HEK293 (cell line): ENCODE data around the gene SMIM26.
A peak's percentile ranks its signal among the peaks of the same experiment; 100 is the strongest.

Source experiments
- BCL11A ChIP-seq: fragments of 450-650 bp; formaldehyde crosslinking; IDR thresholded peaks from 2 replicates; pipeline ENCODE4 v1.5.1; 2016; ENCODE audit warnings: low read depth, missing biosample characterization, missing genetic modification characterization
- BCL11B ChIP-seq: fragments of 450-650 bp; formaldehyde crosslinking; IDR thresholded peaks from 2 replicates; pipeline ENCODE4 v1.5.1; 2016; ENCODE audit warnings: low read depth, missing biosample characterization, missing genetic modification characterization
- GFI1B ChIP-seq: fragments of 450-650 bp; formaldehyde crosslinking; IDR thresholded peaks from 2 replicates; pipeline ENCODE4 v1.5.1; 2016; ENCODE audit warnings: missing biosample characterization, missing genetic modification characterization
- MEIS1 ChIP-seq: sonication (generic); formaldehyde crosslinking; IDR thresholded peaks from 2 replicates; pipeline ENCODE4 v1.8.1; 2022; ENCODE audit warnings: missing genetic modification reagents, mild to moderate bottlenecking, borderline replicate concordance
- OSR2 ChIP-seq: fragments of 450-650 bp; formaldehyde crosslinking; IDR thresholded peaks from 2 replicates; pipeline ENCODE4 v1.5.1; 2016; ENCODE audit warnings: missing biosample characterization, missing genetic modification characterization
- RBAK ChIP-seq: fragments of 450-650 bp; formaldehyde crosslinking; IDR thresholded peaks from 2 replicates; pipeline ENCODE4 v1.5.1; 2016; ENCODE audit warnings: missing biosample characterization, missing genetic modification characterization
- SCRT1 ChIP-seq: fragments of 450-650 bp; formaldehyde crosslinking; IDR thresholded peaks from 2 replicates; pipeline ENCODE4 v1.5.1; 2016; ENCODE audit warnings: missing biosample characterization, missing genetic modification characterization, borderline replicate concordance
- YY1 ChIP-seq: fragments of 450-650 bp; formaldehyde crosslinking; IDR thresholded peaks from 2 replicates; pipeline ENCODE4 v1.5.1; 2018; ENCODE audit warnings: missing biosample characterization, missing genetic modification characterization
- ZNF138 ChIP-seq: fragments of 450-650 bp; formaldehyde crosslinking; IDR thresholded peaks from 2 replicates; pipeline ENCODE4 v1.5.1; 2016; ENCODE audit warnings: missing biosample characterization, missing genetic modification characterization, borderline replicate concordance
- ZNF157 ChIP-seq: fragments of 450-650 bp; formaldehyde crosslinking; IDR thresholded peaks from 2 replicates; pipeline ENCODE4 v1.5.1; 2016; ENCODE audit warnings: missing biosample characterization, missing genetic modification characterization
- ZNF169 ChIP-seq: fragments of 450-650 bp; formaldehyde crosslinking; IDR thresholded peaks from 2 replicates; pipeline ENCODE4 v1.5.1; 2016; ENCODE audit warnings: missing biosample characterization, missing genetic modification characterization
- ZNF311 ChIP-seq: fragments of 450-650 bp; formaldehyde crosslinking; IDR thresholded peaks from 2 replicates; pipeline ENCODE4 v1.5.1; 2017; ENCODE audit warnings: missing biosample characterization, missing genetic modification characterization, borderline replicate concordance
- ZNF354C ChIP-seq: fragments of 450-650 bp; formaldehyde crosslinking; IDR thresholded peaks from 2 replicates; pipeline ENCODE4 v1.5.1; 2016; ENCODE audit warnings: missing biosample characterization, missing genetic modification characterization, low read depth, borderline replicate concordance
- ZNF362 ChIP-seq: fragments of 450-650 bp; formaldehyde crosslinking; IDR thresholded peaks from 2 replicates; pipeline ENCODE4 v1.5.1; 2016; ENCODE audit warnings: missing biosample characterization, missing genetic modification characterization
- ZNF404 ChIP-seq: fragments of 450-650 bp; formaldehyde crosslinking; IDR thresholded peaks from 2 replicates; pipeline ENCODE4 v1.5.1; 2017; ENCODE audit warnings: missing biosample characterization, missing genetic modification characterization
- ZNF426 ChIP-seq: fragments of 450-650 bp; formaldehyde crosslinking; IDR thresholded peaks from 2 replicates; pipeline ENCODE4 v1.5.1; 2017; ENCODE audit warnings: missing biosample characterization, missing genetic modification characterization, mild to moderate bottlenecking, inconsistent platforms, moderate library complexity
- ZNF473 ChIP-seq: fragments of 450-650 bp; formaldehyde crosslinking; IDR thresholded peaks from 2 replicates; pipeline ENCODE4 v1.5.1; 2017; ENCODE audit warnings: missing biosample characterization, missing genetic modification characterization
- ZNF544 ChIP-seq: fragments of 450-650 bp; formaldehyde crosslinking; IDR thresholded peaks from 2 replicates; pipeline ENCODE4 v1.5.0; 2017; ENCODE audit warnings: missing biosample characterization, missing genetic modification characterization
- ZNF555 ChIP-seq: fragments of 450-650 bp; formaldehyde crosslinking; conservative IDR thresholded peaks from 2 replicates; pipeline ENCODE4 v1.5.1; 2017; ENCODE audit warnings: missing biosample characterization, mild to moderate bottlenecking, missing genetic modification characterization, inconsistent platforms
- ZNF561 ChIP-seq: fragments of 450-650 bp; IDR thresholded peaks from 2 replicates; pipeline ENCODE4 v1.5.1; 2018; ENCODE audit warnings: missing biosample characterization, missing genetic modification characterization, borderline replicate concordance
- ZNF621 ChIP-seq: fragments of 450-650 bp; formaldehyde crosslinking; IDR thresholded peaks from 2 replicates; pipeline ENCODE4 v1.5.1; 2017; ENCODE audit warnings: missing biosample characterization, missing genetic modification characterization
- ZNF624 ChIP-seq: fragments of 450-650 bp; formaldehyde crosslinking; IDR thresholded peaks from 2 replicates; pipeline ENCODE4 v1.5.1; 2017; ENCODE audit warnings: missing biosample characterization, missing genetic modification characterization
- ZNF629 ChIP-seq: fragments of 450-650 bp; formaldehyde crosslinking; IDR thresholded peaks from 2 replicates; pipeline ENCODE4 v1.5.1; 2017; ENCODE audit warnings: missing biosample characterization, missing genetic modification characterization
- ZNF654 ChIP-seq: fragments of 450-650 bp; formaldehyde crosslinking; IDR thresholded peaks from 2 replicates; pipeline ENCODE4 v1.5.1; 2016; ENCODE audit warnings: low read depth, missing biosample characterization, missing genetic modification characterization
- ZNF704 ChIP-seq: fragments of 450-650 bp; formaldehyde crosslinking; IDR thresholded peaks from 2 replicates; pipeline ENCODE4 v1.5.1; 2016; ENCODE audit warnings: missing biosample characterization, missing genetic modification characterization
- ZNF707 ChIP-seq: fragments of 450-650 bp; formaldehyde crosslinking; IDR thresholded peaks from 2 replicates; pipeline ENCODE4 v1.5.1; 2016; ENCODE audit warnings: missing biosample characterization, missing genetic modification characterization
- TF ChIP-seq, protein P1 (sequence below): fragments of 450-650 bp; formaldehyde crosslinking; conservative IDR thresholded peaks from 2 replicates; pipeline ENCODE4 v1.5.1; 2016; ENCODE audit warnings: low read depth, missing biosample characterization, missing genetic modification characterization
- TF ChIP-seq, protein P2 (sequence below): fragments of 450-650 bp; IDR thresholded peaks from 2 replicates; pipeline ENCODE4 v1.5.1; 2018; ENCODE audit warnings: missing biosample characterization, missing genetic modification characterization
- TF ChIP-seq, protein P3 (sequence below): fragments of 450-650 bp; formaldehyde crosslinking; IDR thresholded peaks from 2 replicates; pipeline ENCODE4 v1.5.1; 2017; ENCODE audit warnings: missing biosample characterization, missing genetic modification characterization
- TF ChIP-seq, protein P4 (sequence below): IDR thresholded peaks from 2 replicates; pipeline ENCODE4 v1.6.1; 2011; ENCODE audit warnings: mild to moderate bottlenecking, low read depth, low read length, borderline replicate concordance
- TF ChIP-seq, protein P5 (sequence below): fragments of 450-650 bp; formaldehyde crosslinking; IDR thresholded peaks from 2 replicates; pipeline ENCODE4 v1.5.1; 2016; ENCODE audit warnings: missing biosample characterization, missing genetic modification characterization

Gene SMIM26

DNA sequence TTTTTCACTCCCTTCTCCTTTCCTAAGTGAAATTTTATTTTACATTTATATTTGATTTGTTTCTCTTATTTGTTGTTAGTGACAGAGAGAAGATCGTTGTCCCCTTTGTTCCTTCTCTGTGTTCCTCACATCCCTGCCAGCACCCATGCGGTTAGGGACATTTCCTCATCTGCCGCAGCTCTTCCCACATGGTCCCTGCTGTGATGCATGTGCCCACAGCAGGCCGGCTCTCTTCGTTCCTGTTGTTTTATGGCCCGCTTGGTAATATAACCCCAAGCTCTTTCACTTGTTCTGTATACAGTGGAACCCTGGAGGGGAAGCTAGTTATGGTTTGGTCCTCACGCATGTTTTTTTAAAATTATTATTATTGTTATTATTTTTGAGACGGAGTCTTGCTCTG is 44.3 kb downstream of the SMIM26 start (continued):
- TF ChIP-seq ZNF704 (tag by site-specific recombination) (no peak), RBAK (tag by site-specific recombination) (no peak), ZNF629 (no peak), ZNF555 (tag by site-specific recombination) (no peak), ZNF621 (no peak), ZNF157 (no peak), ZNF404 (tag by site-specific recombination) (no peak), ZNF707 (no peak), BCL11A (tag by site-specific recombination) (no peak), YY1 (tag by site-specific recombination) (no peak), GFI1B (no peak), ZNF473 (tag by site-specific recombination) (no peak), OSR2 (no peak), ZNF169 (no peak), ZNF138 (tag by site-specific recombination) (no peak), ZNF561 (tag by site-specific recombination) (peak; percentile 90), ZNF544 (tag by site-specific recombination) (no peak), ZNF362 (tag by site-specific recombination) (no peak), SCRT1 (tag by site-specific recombination) (peak; percentile 42; the same call in 1 of the 2 replicates), BCL11B (tag by site-specific recombination) (no peak), MEIS1 (CRISPR knock-in tag) (no peak), ZNF426 (no peak), ZNF654 (tag by site-specific recombination) (no peak), ZNF624 (tag by site-specific recombination) (no peak), ZNF354C (no peak), ZNF311 (tag by site-specific recombination) (no peak)
- TF ChIP-seq, protein P1, sequence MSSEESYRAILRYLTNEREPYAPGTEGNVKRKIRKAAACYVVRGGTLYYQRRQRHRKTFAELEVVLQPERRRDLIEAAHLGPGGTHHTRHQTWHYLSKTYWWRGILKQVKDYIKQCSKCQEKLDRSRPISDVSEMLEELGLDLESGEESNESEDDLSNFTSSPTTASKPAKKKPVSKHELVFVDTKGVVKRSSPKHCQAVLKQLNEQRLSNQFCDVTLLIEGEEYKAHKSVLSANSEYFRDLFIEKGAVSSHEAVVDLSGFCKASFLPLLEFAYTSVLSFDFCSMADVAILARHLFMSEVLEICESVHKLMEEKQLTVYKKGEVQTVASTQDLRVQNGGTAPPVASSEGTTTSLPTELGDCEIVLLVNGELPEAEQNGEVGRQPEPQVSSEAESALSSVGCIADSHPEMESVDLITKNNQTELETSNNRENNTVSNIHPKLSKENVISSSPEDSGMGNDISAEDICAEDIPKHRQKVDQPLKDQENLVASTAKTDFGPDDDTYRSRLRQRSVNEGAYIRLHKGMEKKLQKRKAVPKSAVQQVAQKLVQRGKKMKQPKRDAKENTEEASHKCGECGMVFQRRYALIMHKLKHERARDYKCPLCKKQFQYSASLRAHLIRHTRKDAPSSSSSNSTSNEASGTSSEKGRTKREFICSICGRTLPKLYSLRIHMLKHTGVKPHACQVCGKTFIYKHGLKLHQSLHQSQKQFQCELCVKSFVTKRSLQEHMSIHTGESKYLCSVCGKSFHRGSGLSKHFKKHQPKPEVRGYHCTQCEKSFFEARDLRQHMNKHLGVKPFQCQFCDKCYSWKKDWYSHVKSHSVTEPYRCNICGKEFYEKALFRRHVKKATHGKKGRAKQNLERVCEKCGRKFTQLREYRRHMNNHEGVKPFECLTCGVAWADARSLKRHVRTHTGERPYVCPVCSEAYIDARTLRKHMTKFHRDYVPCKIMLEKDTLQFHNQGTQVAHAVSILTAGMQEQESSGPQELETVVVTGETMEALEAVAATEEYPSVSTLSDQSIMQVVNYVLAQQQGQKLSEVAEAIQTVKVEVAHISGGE, result no peak
- TF ChIP-seq, protein P2, sequence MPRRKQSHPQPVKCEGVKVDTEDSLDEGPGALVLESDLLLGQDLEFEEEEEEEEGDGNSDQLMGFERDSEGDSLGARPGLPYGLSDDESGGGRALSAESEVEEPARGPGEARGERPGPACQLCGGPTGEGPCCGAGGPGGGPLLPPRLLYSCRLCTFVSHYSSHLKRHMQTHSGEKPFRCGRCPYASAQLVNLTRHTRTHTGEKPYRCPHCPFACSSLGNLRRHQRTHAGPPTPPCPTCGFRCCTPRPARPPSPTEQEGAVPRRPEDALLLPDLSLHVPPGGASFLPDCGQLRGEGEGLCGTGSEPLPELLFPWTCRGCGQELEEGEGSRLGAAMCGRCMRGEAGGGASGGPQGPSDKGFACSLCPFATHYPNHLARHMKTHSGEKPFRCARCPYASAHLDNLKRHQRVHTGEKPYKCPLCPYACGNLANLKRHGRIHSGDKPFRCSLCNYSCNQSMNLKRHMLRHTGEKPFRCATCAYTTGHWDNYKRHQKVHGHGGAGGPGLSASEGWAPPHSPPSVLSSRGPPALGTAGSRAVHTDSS (tag by site-specific recombination), result no peak
- TF ChIP-seq, protein P3, sequence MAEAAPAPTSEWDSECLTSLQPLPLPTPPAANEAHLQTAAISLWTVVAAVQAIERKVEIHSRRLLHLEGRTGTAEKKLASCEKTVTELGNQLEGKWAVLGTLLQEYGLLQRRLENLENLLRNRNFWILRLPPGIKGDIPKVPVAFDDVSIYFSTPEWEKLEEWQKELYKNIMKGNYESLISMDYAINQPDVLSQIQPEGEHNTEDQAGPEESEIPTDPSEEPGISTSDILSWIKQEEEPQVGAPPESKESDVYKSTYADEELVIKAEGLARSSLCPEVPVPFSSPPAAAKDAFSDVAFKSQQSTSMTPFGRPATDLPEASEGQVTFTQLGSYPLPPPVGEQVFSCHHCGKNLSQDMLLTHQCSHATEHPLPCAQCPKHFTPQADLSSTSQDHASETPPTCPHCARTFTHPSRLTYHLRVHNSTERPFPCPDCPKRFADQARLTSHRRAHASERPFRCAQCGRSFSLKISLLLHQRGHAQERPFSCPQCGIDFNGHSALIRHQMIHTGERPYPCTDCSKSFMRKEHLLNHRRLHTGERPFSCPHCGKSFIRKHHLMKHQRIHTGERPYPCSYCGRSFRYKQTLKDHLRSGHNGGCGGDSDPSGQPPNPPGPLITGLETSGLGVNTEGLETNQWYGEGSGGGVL (tag by site-specific recombination), result no peak
- TF ChIP-seq, protein P4, sequence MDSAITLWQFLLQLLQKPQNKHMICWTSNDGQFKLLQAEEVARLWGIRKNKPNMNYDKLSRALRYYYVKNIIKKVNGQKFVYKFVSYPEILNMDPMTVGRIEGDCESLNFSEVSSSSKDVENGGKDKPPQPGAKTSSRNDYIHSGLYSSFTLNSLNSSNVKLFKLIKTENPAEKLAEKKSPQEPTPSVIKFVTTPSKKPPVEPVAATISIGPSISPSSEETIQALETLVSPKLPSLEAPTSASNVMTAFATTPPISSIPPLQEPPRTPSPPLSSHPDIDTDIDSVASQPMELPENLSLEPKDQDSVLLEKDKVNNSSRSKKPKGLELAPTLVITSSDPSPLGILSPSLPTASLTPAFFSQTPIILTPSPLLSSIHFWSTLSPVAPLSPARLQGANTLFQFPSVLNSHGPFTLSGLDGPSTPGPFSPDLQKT, result no peak
- TF ChIP-seq, protein P5, sequence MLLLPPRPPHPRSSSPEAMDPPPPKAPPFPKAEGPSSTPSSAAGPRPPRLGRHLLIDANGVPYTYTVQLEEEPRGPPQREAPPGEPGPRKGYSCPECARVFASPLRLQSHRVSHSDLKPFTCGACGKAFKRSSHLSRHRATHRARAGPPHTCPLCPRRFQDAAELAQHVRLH (tag by site-specific recombination), result no peak
